Mesodermal cell (in vitro differentiated cells): ENCODE measurements around the gene UNC119B.
A peak's percentile ranks its signal among the peaks of the same experiment; 100 is the strongest.

Source experiments
- H3K27ac ChIP-seq: 2 replicates; pipeline ENCODE4 v1.7.0; 2013; ENCODE audit warnings: mild to moderate bottlenecking, low read depth, low read length, moderate library complexity; ENCODE audit not compliant: severe bottlenecking
- H3K36me3 ChIP-seq: 2 replicates; pipeline ENCODE4 v1.7.1; 2013; ENCODE audit warnings: mild to moderate bottlenecking, low read length, moderate library complexity; ENCODE audit not compliant: control insufficient read depth, insufficient read depth
- H3K4me1 ChIP-seq: one replicate; pipeline ENCODE4 v1.7.1; 2013; ENCODE audit warnings: mild to moderate bottlenecking, low read length; ENCODE audit not compliant: insufficient read depth, control insufficient read depth, poor library complexity, severe bottlenecking
- H3K4me3 ChIP-seq: 2 replicates; pipeline ENCODE4 v1.7.0; 2013; ENCODE audit warnings: low read length, control low read depth, mild to moderate bottlenecking; ENCODE audit not compliant: insufficient read depth, poor library complexity, severe bottlenecking; ENCODE audit errors: extremely low read depth
- H3K9me3 ChIP-seq: 2 replicates; pipeline ENCODE4 v1.7.1; 2013; ENCODE audit warnings: mild to moderate bottlenecking, low read length, moderate library complexity; ENCODE audit not compliant: control insufficient read depth
- WGBS, 2 experiments: methylation state at CpG; one replicate each; pipeline ENCODE4 v1.1.5; 2013; ENCODE audit warnings: missing lambda C conversion rate in 2 of 2; ENCODE audit not compliant: insufficient coverage in 2 of 2; 5-methylcytosine and 5-hydroxymethylcytosine counted together

Gene UNC119B

DNA sequence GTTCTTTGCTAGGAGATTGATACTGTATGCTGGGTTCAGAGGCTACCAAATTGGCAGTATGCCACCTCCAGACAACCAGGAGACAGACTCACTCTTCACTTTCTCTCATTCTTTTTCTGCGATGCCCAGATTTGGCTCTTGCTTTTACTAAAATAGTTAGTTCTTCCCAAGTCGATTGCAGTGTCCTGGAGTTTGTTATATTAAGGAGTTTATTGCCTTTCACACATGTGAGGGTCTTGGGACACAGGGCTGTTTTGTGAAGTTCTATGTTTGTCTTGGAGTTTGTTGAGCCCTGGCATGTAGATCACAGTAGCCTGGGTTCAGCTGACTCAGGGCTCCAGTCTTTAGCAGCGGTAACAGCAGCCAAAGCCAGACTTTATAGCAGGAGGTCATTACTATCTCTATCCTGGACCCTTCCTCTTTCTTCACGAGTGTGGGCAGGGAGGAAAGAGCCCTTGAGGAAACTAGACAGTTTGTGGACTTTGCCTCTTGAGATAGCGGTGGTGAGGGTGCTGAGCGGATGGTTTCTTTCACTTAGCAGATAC is 21.7 kb upstream of the UNC119B start:
- peak overlapping the region; percentile 91 for H3K4me3 ChIP-seq
- 61 to 77% methylated on average over 3 to 4 of the region's 6 CpGs for WGBS, 2 experiments
- no peak overlapping the region for H3K27ac ChIP-seq
- no peaks in the 10 kb centered on the region for H3K9me3 ChIP-seq
- peaks cover 19% of the 10 kb centered on the region for H3K4me1 ChIP-seq
- H3K36me3 ChIP-seq: peaks cover 9% of the 10 kb centered on the region

DNA sequence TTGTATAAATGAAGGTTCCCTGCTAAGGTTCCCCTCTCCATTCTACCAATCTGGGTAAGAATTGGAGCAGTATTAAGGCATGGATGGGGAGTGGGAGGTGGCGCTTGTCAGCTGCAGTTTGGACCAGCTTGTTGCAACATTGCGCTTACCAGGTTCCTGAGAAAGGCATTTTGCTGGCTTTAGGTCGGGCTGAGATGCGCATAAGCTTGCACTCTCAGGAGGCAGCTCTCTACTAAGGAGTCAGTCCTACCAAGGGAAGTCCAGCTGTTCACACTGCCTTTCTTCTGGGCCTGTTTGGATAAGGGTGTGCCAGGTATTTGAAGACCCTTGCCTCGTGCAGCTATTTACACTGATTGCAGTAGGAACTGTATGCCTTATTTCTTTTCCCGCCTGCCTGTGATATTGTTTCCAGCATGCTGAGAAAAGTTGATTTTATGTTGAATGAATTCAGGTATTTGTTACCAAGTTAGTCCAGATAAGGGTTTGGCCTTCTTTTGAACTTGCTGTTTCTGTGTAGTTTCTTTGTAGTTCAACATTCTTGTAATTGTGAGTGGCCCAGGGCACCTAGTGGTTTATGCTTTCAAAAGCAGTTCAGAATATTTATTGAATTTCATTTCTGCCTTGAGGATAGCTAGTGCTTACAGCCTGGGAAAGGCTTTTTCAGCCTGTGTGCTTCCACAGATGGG is 20.7 kb upstream of the UNC119B start:
- 54 to 59% methylated on average over 5 of the region's 6 CpGs for WGBS, 2 experiments
- Histone ChIP-seq H3K27ac (no peak overlapping the region), H3K4me3 (peak overlapping the region; percentile 91), H3K9me3 (no peaks in the 10 kb centered on the region), H3K36me3 (peaks cover 18% of the 10 kb centered on the region), H3K4me1 (peaks cover 19% of the 10 kb centered on the region)

DNA sequence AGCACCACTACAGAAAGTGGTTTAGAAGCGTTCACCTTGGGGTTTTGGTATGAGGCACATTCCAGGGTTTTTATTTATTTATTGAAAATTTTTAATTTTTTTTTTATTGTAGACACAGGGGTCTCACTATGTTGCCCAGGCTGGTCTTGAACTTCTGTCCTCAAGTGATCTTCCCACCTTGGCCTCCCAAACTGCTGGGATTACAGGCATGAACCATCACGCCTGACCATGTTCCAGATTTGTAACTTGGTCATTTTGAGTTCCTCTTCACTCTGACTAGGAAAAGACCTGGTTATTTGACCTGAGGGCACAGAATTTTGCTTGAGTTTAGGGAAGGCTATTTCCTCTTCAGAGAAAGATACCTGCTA is 20.2 kb upstream of the UNC119B start:
- Histone ChIP-seq H3K4me3 (no peak overlapping the region), H3K9me3 (no peaks in the 10 kb centered on the region), H3K4me1 (peaks cover 19% of the 10 kb centered on the region), H3K27ac (no peak overlapping the region), H3K36me3 (peaks cover 23% of the 10 kb centered on the region)
- 88 to 100% methylated on average over 1 of the region's 2 CpGs for WGBS, 2 experiments

DNA sequence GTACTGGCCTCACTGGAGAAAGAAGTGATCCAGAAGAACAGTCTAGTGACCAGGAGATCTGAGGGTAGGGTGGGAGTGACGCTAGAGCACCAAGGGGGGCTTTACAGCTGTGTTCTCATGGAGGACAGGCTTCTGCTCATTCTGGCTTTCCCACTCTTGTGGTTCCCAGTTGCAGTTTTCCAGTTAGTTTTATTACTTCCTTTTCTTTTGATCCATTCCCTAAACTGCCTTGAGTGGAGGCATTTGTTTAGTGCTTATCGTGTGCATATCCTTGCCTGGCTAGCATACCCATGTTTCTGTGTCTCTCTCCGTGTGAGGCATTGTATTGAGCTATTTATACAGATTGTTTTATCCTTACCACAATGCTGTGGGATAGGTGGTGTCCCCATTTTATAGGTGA is 19.3 kb upstream of the UNC119B start:
- no peak overlapping the region for H3K27ac ChIP-seq
- H3K9me3 ChIP-seq: no peaks in the 10 kb centered on the region
- H3K4me1 ChIP-seq: peaks cover 19% of the 10 kb centered on the region
- WGBS, 2 experiments: 80 to 100% methylated on average over 1 of the region's 3 CpGs
- H3K4me3 ChIP-seq: no peak overlapping the region
- H3K36me3 ChIP-seq: peaks cover 32% of the 10 kb centered on the region

DNA sequence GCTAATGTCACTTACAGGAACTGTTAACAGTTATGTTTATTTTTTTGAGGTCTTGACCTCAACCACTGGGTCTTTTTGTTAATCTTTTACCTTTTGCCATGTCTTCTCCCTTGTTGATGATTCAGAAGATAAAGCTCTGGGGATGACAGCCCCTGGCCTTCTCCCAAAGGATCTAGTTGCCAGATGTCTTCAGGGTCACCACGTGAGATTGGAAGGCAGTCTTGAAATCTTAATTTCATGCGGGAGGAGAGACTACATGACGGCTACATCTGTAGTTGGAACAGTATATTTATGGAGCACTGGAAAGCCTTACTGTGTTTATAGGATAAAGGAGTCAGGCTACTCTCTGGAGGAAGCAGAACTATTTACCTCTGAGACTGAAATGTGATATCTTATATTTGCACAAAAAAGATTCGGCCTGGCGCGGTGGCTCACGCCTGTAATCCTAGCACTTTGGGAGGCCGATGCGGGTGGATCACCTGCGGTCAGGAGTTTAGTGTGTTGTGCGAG is 17.7 kb upstream of the UNC119B start:
- H3K36me3 ChIP-seq: peaks cover 48% of the 10 kb centered on the region
- peaks cover 19% of the 10 kb centered on the region for H3K4me1 ChIP-seq
- H3K9me3 ChIP-seq: no peaks in the 10 kb centered on the region
- WGBS, 2 experiments: 81 to 85% methylated on average over 4 to 9 of the region's 11 CpGs
- H3K27ac ChIP-seq: peak overlapping the region; percentile 36
- H3K4me3 ChIP-seq: no peak overlapping the region

DNA sequence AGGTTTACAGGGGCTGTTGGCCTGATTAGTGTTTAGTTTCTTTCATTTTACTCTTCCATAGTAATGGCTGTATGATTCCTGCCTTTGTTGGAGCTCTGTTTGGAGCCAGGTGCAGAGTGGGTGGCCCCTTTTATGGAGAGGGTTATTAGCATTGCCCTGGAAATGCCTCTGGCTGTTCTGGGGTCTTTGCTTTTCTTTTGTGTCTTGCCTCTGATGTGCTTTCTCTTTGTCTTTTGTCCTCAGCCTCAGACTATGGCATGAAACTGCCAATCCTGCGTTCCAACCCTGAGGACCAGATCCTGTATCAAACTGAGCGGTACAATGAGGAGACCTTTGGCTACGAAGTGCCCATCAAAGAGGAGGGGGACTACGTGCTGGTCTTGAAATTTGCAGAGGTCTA is 16.4 kb upstream of the UNC119B start:
- Histone ChIP-seq H3K4me1 (peaks cover 19% of the 10 kb centered on the region), H3K27ac (no peak overlapping the region), H3K4me3 (no peak overlapping the region), H3K9me3 (no peaks in the 10 kb centered on the region), H3K36me3 (peaks cover 61% of the 10 kb centered on the region)
- WGBS, 2 experiments: 49 to 77% methylated on average over 4 of the region's 4 CpGs

DNA sequence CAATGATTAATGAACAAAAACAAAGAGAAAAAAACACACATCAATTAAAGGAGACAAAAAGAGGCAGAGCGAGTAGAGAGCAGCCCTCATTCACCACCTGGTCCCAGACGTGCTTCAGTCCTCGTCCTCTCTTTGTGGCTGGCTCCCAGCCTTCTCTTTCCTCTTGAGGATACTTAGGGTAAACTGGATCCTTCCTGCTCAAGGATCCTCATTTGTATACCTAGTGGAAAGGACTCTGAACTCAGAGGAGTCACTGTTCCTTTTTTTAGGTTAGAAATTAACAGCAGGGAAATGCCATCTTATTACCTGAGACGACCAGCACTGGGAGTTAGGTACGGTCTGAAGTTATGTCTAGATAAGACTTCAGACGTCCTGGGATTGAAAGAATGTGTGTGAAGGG is 13.6 kb upstream of the UNC119B start:
- Histone ChIP-seq H3K27ac (no peak overlapping the region), H3K9me3 (no peaks in the 10 kb centered on the region), H3K36me3 (peaks cover 87% of the 10 kb centered on the region), H3K4me3 (no peak overlapping the region), H3K4me1 (peaks cover 8% of the 10 kb centered on the region)
- WGBS, 2 experiments: 97 to 100% methylated on average over 6 of the region's 6 CpGs

DNA sequence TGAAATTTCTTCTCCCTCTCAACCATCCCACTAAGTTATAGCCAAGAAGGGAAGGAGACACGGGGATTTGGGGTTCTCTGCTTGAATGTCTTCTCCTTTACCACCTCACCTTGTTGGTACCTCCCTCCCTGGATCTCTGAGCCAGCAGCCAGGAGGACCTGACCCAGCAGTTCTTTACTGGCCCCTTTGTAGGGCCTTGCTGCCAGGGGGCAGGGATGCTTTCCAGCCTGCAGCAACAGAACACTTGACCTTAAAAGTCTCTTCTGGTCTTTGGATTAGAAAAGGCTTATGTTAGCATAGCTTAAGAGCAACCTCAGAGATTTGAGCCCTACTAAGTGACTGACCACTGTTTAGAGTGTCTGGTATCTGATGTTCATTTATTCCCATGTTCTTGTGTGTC is 12.9 kb upstream of the UNC119B start:
- H3K27ac ChIP-seq: no peak overlapping the region

DNA sequence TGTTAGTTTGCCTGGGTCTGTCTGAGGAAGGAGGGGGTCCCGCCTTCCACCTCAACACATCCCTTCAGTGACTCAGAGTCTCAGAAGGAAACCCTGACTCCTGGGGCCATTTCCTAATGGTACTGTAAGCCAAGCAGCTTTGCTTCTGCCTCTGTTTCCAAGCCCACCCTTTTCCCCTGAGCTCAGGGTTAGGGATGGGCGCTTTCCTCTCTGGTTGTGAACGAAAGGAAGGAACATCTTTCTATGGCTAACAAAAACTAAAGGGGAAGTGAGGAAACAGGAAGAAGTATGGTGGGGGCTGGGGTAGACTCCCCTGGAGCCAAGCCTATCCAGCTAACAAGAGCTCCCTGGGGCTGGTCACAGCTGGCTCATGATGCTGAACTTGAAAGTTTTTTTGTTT is 11.6 kb upstream of the UNC119B start:
- WGBS, 2 experiments: no CpG with 5 or more reads among the region's 3 CpGs
- no peaks in the 10 kb centered on the region for H3K4me1 ChIP-seq

More for the DNA sequence above, 12.9 kb upstream of the UNC119B start:
- Histone ChIP-seq H3K36me3 (peaks cover 94% of the 10 kb centered on the region), H3K4me1 (peaks cover 4% of the 10 kb centered on the region), H3K4me3 (no peak overlapping the region), H3K9me3 (no peaks in the 10 kb centered on the region)
- no CpG with 5 or more reads among the region's 1 CpG for WGBS, 2 experiments

DNA sequence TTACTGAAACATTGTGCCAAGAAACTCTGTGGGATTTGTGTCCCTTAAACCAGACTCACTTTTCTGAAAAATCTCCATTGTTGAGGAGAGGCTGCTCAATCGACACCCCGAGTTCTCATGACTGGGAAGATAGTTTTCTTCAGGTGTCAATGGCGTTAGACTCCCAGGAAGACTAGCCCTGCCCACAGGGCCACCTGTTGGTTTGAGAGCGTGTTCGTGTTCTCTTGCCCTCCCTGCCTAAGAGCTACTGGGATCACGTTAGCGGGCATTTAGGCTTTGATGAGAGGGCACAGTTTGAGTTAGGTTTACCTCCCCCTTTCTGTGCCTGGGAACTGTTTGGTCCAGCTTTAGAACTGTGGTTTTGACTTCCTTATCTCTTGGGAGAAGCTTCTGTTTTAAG is 10.7 kb upstream of the UNC119B start:
- Histone ChIP-seq H3K4me3 (no peak overlapping the region), H3K27ac (no peak overlapping the region), H3K9me3 (no peaks in the 10 kb centered on the region), H3K36me3 (peaks cover 92% of the 10 kb centered on the region), H3K4me1 (no peaks in the 10 kb centered on the region)
- 90 to 98% methylated on average over 4 to 7 of the region's 7 CpGs for WGBS, 2 experiments

More for the DNA sequence above, 11.6 kb upstream of the UNC119B start:
- Histone ChIP-seq H3K27ac (no peak overlapping the region), H3K4me3 (no peak overlapping the region), H3K36me3 (peaks cover 97% of the 10 kb centered on the region), H3K9me3 (no peaks in the 10 kb centered on the region)

DNA sequence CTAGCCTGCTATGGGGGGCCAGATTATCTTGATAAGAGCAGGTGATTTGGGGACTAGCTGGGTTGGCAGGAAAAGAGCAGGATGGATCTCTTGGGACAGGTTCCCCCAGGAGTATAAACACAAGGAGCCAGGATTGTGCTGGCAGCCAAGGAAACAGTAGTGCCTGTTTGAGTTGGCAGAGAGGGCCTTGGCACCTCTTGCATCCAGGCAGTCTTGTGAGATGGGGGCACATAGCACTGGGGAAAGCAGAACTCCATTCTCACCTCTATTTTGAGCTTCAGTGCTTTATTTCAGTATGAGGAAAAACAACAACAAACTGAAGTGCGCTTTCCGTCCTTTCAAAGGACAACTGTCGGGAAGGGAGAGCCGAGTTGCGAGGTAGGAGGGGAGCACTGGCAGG is 9.4 kb upstream of the UNC119B start:
- 93 to 94% methylated on average over 3 of the region's 5 CpGs for WGBS, 2 experiments
- Histone ChIP-seq H3K4me3 (no peak overlapping the region), H3K27ac (no peak overlapping the region), H3K4me1 (no peaks in the 10 kb centered on the region), H3K36me3 (peaks cover 85% of the 10 kb centered on the region), H3K9me3 (no peaks in the 10 kb centered on the region)
